Ishikawa (cell line): Measurements from ENCODE around the gene MEIS3.

Experiments used
- CREB1 ChIP-seq: IDR thresholded peaks from 2 replicates; pipeline ENCODE4 v1.6.1; 2012; ENCODE audit warnings: low read depth
- EP300 ChIP-seq: IDR thresholded peaks from 2 replicates; pipeline ENCODE4 v1.6.1; 2012; ENCODE audit warnings: borderline replicate concordance
- FOXM1 ChIP-seq: IDR thresholded peaks from 2 replicates; pipeline ENCODE4 v1.6.1; 2012; ENCODE audit warnings: low read depth, borderline replicate concordance
- MAX ChIP-seq: IDR thresholded peaks from 2 replicates; pipeline ENCODE4 v1.6.1; 2012
- NFIC ChIP-seq: IDR thresholded peaks from 2 replicates; pipeline ENCODE4 v1.6.1; 2012
- RAD21 ChIP-seq: IDR thresholded peaks from 2 replicates; pipeline ENCODE4 v1.6.1; 2012; ENCODE audit warnings: low read depth
- REST ChIP-seq: IDR thresholded peaks from 2 replicates; pipeline ENCODE4 v1.6.1; 2012; ENCODE audit warnings: low read depth, mild to moderate bottlenecking
- TAF1 ChIP-seq: IDR thresholded peaks from 2 replicates; pipeline ENCODE4 v1.6.1; 2012; ENCODE audit warnings: low read depth, mild to moderate bottlenecking
- TCF12 ChIP-seq: IDR thresholded peaks from 2 replicates; pipeline ENCODE4 v1.6.1; 2012; ENCODE audit warnings: low read depth
- TEAD4 ChIP-seq: IDR thresholded peaks from 2 replicates; pipeline ENCODE4 v1.6.1; 2012
- YY1 ChIP-seq: IDR thresholded peaks from 2 replicates; pipeline ENCODE4 v1.6.1; 2012; ENCODE audit warnings: low read depth

- TF ChIP-seq NFIC (no peak), FOXM1 (no peak), EP300 (no peak), RAD21 (peak; percentile 97), REST (no peak), YY1 (no peak), TCF12 (no peak), TAF1 (no peak), CREB1 (no peak), MAX (no peak), TEAD4 (no peak)
Observed at GRCh38 chr19:47436712-47437401, 17.5 kb upstream of the MEIS3 start.
